RWPE2 (cell line): Measurements from ENCODE around the gene PROZ.

Experiments used
- ATAC-seq: fragments of 200-7000 bp; cut with Tn5 transposase; 3 replicates; pipeline ENCODE4 v1.9.1; 2021; ENCODE audit warnings: low read depth
- DNase-seq: peaks from one replicate; pipeline ENCODE4 v3.0.0-alpha.2; 2020; ENCODE audit warnings: low spot score
- H3K27ac ChIP-seq: fragments of 450-650 bp; 2 replicates; pipeline ENCODE4 v1.5.1; 2017; ENCODE audit warnings: mild to moderate bottlenecking; ENCODE audit not compliant: poor library complexity, severe bottlenecking
- H3K27me3 ChIP-seq: fragments of 250-450 bp; sonication (Bioruptor Pico); 2 replicates; pipeline ENCODE4 v1.5.1; 2021; ENCODE audit warnings: mild to moderate bottlenecking, moderate library complexity; ENCODE audit not compliant: insufficient read depth, poor library complexity, severe bottlenecking
- H3K36me3 ChIP-seq: fragments of 250-450 bp; sonication (Bioruptor Pico); 2 replicates; pipeline ENCODE4 v1.5.1; 2020; ENCODE audit warnings: low read depth, mild to moderate bottlenecking, moderate library complexity
- H3K4me1 ChIP-seq: fragments of 250-450 bp; sonication (Bioruptor Pico); 2 replicates; pipeline ENCODE4 v1.5.1; 2021; ENCODE audit warnings: mild to moderate bottlenecking, moderate library complexity; ENCODE audit not compliant: insufficient read depth, poor library complexity, severe bottlenecking
- H3K4me3 ChIP-seq: fragments of 250-450 bp; sonication (Bioruptor Pico); 2 replicates; pipeline ENCODE4 v1.5.1; 2021; ENCODE audit warnings: mild to moderate bottlenecking, moderate library complexity; ENCODE audit not compliant: severe bottlenecking
- H3K9me3 ChIP-seq: fragments of 250-450 bp; sonication (Bioruptor Pico); 2 replicates; pipeline ENCODE4 v1.5.1; 2021; ENCODE audit warnings: mild to moderate bottlenecking, moderate library complexity; ENCODE audit not compliant: severe bottlenecking
- CTCF ChIP-seq: fragments of 450-650 bp; IDR thresholded peaks from one replicate; pipeline ENCODE4 v1.5.1; 2017; ENCODE audit warnings: mild to moderate bottlenecking, moderate library complexity; ENCODE audit not compliant: poor library complexity, severe bottlenecking

Gene PROZ

GRCh38 chr13:113166266-113166665 is 7.8 kb downstream of the PROZ start:
- no peak for ATAC-seq
- H3K36me3 ChIP-seq = no peaks in the 10 kb centered on the region
- H3K27me3 ChIP-seq = peaks cover 14% of the 10 kb centered on the region
- H3K4me3 ChIP-seq = no peak overlapping the region
- no peaks in the 10 kb centered on the region for H3K4me1 ChIP-seq
- DNase-seq = no peak
- TF ChIP-seq CTCF = no peak
- no peak overlapping the region for H3K27ac ChIP-seq
- H3K9me3 ChIP-seq = no peaks in the 10 kb centered on the region

- Histone ChIP-seq H3K4me1 (no peaks in the 10 kb centered on the region), H3K36me3 (no peaks in the 10 kb centered on the region), H3K9me3 (no peaks in the 10 kb centered on the region), H3K27ac (no peak overlapping the region), H3K4me3 (no peak overlapping the region), H3K27me3 (peaks cover 12% of the 10 kb centered on the region)
- TF ChIP-seq CTCF = no peak
- ATAC-seq = no peak
- DNase-seq = no peak
Observed at GRCh38 chr13:113166681-113167080, 8.2 kb downstream of the PROZ start.

- Histone ChIP-seq H3K36me3 (no peaks in the 10 kb centered on the region), H3K4me3 (no peak overlapping the region), H3K27me3 (peaks cover 12% of the 10 kb centered on the region), H3K9me3 (no peaks in the 10 kb centered on the region), H3K4me1 (no peaks in the 10 kb centered on the region), H3K27ac (no peak overlapping the region)
- ATAC-seq (no peak), DNase-seq (no peak)
- no peak for TF ChIP-seq CTCF
Observed at GRCh38 chr13:113167155-113167554, 8.7 kb downstream of the PROZ start.

- DNase-seq (no peak), ATAC-seq (no peak)
- TF ChIP-seq CTCF = no peak
- no peak overlapping the region for H3K4me3 ChIP-seq
- no peak overlapping the region for H3K27ac ChIP-seq
- H3K36me3 ChIP-seq = no peaks in the 10 kb centered on the region
- H3K4me1 ChIP-seq = no peaks in the 10 kb centered on the region
- peaks cover 12% of the 10 kb centered on the region for H3K27me3 ChIP-seq
- no peaks in the 10 kb centered on the region for H3K9me3 ChIP-seq
Observed at GRCh38 chr13:113167575-113167974, 9.1 kb downstream of the PROZ start.

- no peak for TF ChIP-seq CTCF
- ATAC-seq (no peak), DNase-seq (no peak)
- Histone ChIP-seq H3K36me3 (no peaks in the 10 kb centered on the region), H3K27ac (no peak overlapping the region), H3K27me3 (peaks cover 7% of the 10 kb centered on the region), H3K9me3 (no peaks in the 10 kb centered on the region), H3K4me1 (no peaks in the 10 kb centered on the region), H3K4me3 (no peak overlapping the region)
Observed at GRCh38 chr13:113168211-113168610, 9.8 kb downstream of the PROZ start.
